ENCODE results near the gene FAHD1.
"Not testable (repeated sequence)": the region's sequence is repeated elsewhere in the genome, so short reads cannot be mapped to it uniquely, and the experiment has no call there.

DNA sequence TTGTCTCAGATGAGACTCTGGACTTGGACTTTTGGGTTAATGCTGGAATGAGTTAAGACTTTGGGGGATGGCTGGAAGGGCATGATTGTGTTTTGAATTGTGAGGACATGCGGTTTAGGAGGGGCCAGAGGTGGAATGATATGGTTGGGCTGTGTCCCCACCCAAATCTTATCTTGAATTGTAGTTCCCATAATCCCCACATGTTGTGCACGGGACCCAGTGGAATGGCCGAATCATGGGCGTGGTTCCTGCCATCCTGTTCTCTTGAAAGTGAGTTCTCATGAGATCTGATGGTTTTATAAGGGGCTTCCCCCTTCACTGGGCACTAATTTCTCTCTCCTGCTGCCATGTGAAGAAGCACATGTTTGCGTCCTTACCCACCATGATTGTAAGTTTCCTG, 27.7 kb upstream of the FAHD1 start:
- TF ChIP-seq, protein P1, sequence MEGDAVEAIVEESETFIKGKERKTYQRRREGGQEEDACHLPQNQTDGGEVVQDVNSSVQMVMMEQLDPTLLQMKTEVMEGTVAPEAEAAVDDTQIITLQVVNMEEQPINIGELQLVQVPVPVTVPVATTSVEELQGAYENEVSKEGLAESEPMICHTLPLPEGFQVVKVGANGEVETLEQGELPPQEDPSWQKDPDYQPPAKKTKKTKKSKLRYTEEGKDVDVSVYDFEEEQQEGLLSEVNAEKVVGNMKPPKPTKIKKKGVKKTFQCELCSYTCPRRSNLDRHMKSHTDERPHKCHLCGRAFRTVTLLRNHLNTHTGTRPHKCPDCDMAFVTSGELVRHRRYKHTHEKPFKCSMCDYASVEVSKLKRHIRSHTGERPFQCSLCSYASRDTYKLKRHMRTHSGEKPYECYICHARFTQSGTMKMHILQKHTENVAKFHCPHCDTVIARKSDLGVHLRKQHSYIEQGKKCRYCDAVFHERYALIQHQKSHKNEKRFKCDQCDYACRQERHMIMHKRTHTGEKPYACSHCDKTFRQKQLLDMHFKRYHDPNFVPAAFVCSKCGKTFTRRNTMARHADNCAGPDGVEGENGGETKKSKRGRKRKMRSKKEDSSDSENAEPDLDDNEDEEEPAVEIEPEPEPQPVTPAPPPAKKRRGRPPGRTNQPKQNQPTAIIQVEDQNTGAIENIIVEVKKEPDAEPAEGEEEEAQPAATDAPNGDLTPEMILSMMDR (IDR thresholded peaks at IDR 0.05), result not testable (repeated sequence)
- not testable (repeated sequence) for TF ChIP-seq POLR2A (IDR thresholded peaks at IDR 0.05)
